Measurements from ENCODE around the gene JOSD2.
A peak's percentile ranks its signal among the peaks of the same experiment; 100 is the strongest.

Gene JOSD2

GRCh38 chr19:50465986-50466705, 44.8 kb downstream of the JOSD2 start:
- TF ChIP-seq CTCF (IDR thresholded peaks at IDR 0.05; ENCODE audit: low read depth, low read length) = peak; percentile 58
- Histone ChIP-seq H3K4me1 (no peaks in the 10 kb centered on the region), H3K4me3 (ENCODE audit: low read depth, low read length) (no peak overlapping the region), H3K36me3 (no peaks in the 10 kb centered on the region), H3K27me3 (no peaks in the 10 kb centered on the region), H3K9me3 (no peaks in the 10 kb centered on the region)
- peak; percentile 52 for DNase-seq

GRCh38 chr19:50465000-50465399, 46.0 kb downstream of the JOSD2 start:
- DNase-seq = no peak
- no peaks in the 10 kb centered on the region for H3K36me3 ChIP-seq
- no peaks in the 10 kb centered on the region for H3K27me3 ChIP-seq
- no peak overlapping the region for H3K4me3 ChIP-seq (ENCODE audit: low read depth, low read length)
- H3K9me3 ChIP-seq = no peaks in the 10 kb centered on the region
- TF ChIP-seq CTCF (IDR thresholded peaks at IDR 0.05; ENCODE audit: low read depth, low read length) = no peak
- no peaks in the 10 kb centered on the region for H3K4me1 ChIP-seq

GRCh38 chr19:50464348-50464747, 46.6 kb downstream of the JOSD2 start:
- Histone ChIP-seq H3K36me3 (no peaks in the 10 kb centered on the region), H3K27me3 (no peaks in the 10 kb centered on the region)
- TF ChIP-seq CTCF (IDR thresholded peaks at IDR 0.05; ENCODE audit: low read depth, low read length) = no peak

GRCh38 chr19:50462970-50463369, 48.0 kb downstream of the JOSD2 start:
- Histone ChIP-seq H3K36me3 (no peaks in the 10 kb centered on the region), H3K4me3 (ENCODE audit: low read depth, low read length) (no peak overlapping the region), H3K4me1 (no peaks in the 10 kb centered on the region), H3K9me3 (no peaks in the 10 kb centered on the region), H3K27me3 (no peaks in the 10 kb centered on the region)
- no peak for TF ChIP-seq CTCF (IDR thresholded peaks at IDR 0.05; ENCODE audit: low read depth, low read length)
- no peak for DNase-seq

More at GRCh38 chr19:50464348-50464747, 46.6 kb downstream of the JOSD2 start:
- no peak overlapping the region for H3K4me3 ChIP-seq (ENCODE audit: low read depth, low read length)
- no peak for DNase-seq
- no peaks in the 10 kb centered on the region for H3K9me3 ChIP-seq
- H3K4me1 ChIP-seq = no peaks in the 10 kb centered on the region

GRCh38 chr19:50461066-50461875, 49.7 kb downstream of the JOSD2 start:
- no peaks in the 10 kb centered on the region for H3K9me3 ChIP-seq
- H3K36me3 ChIP-seq = no peaks in the 10 kb centered on the region
- no peaks in the 10 kb centered on the region for H3K4me1 ChIP-seq
- DNase-seq = peak; percentile 67
- H3K27me3 ChIP-seq = peaks cover 5% of the 10 kb centered on the region
- peak; percentile 89 for TF ChIP-seq CTCF (IDR thresholded peaks at IDR 0.05; ENCODE audit: low read depth, low read length)
- H3K4me3 ChIP-seq (ENCODE audit: low read depth, low read length) = no peak overlapping the region
